Measurements from ENCODE around the gene QSOX2.
A peak's percentile ranks its signal among the peaks of the same experiment; 100 is the strongest.

Gene QSOX2

DNA sequence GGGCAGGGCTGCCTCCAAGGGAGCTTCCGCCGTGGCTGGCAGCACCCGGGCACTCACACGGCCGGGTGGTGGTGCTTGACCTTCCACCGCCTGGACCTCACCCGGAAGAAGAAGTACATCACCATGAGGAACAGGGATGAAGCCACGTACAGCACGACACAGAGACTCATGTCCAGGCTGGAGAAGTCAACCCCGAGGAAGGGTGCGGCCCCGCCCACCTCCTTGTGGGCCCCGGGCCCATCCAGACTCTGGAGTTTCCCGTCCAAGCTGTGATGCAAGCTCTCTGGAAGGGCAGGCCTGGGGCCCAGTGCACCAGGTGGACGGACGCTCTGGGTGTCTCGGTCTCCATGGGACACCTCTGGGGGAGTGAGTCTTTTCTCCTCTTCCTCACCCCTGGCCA lies 36.9 kb downstream of the QSOX2 start:
- TF ChIP-seq, protein P1, sequence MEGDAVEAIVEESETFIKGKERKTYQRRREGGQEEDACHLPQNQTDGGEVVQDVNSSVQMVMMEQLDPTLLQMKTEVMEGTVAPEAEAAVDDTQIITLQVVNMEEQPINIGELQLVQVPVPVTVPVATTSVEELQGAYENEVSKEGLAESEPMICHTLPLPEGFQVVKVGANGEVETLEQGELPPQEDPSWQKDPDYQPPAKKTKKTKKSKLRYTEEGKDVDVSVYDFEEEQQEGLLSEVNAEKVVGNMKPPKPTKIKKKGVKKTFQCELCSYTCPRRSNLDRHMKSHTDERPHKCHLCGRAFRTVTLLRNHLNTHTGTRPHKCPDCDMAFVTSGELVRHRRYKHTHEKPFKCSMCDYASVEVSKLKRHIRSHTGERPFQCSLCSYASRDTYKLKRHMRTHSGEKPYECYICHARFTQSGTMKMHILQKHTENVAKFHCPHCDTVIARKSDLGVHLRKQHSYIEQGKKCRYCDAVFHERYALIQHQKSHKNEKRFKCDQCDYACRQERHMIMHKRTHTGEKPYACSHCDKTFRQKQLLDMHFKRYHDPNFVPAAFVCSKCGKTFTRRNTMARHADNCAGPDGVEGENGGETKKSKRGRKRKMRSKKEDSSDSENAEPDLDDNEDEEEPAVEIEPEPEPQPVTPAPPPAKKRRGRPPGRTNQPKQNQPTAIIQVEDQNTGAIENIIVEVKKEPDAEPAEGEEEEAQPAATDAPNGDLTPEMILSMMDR (IDR thresholded peaks at IDR 0.05; ENCODE audit: control extremely low read depth, extremely low read depth, low read depth, missing control alignments): no peak
- no peak for DNase-seq (ENCODE audit: extremely low spot score)
- CTCF ChIA-PET: interaction anchor here (0.8 kb wide), 1 partner anchor 9 kb away, joined by 3 read pairs; no protein-coding TSS in a partner anchor
- POLR2A ChIA-PET: no interaction called here

DNA sequence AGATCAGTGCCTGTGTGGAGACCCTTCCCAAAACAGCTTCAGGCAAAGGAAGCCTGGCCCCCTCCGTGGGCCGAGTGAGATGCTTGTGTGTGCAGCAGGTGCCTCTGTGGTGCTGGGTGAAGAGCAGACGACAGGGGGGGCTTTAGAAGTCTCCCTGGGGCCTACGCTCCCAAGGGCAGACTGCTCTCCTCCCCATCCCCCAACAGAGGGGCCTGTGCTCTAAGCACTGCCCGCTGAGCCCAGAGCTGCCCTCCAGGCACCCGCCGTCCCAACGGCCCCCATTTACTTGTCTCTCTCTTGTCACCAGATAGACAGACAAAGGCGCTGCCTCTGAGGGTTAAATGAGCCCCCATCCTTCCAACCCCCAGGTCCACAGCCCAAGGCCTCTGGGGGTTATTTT lies 38.0 kb downstream of the QSOX2 start:
- ChIA-PET CTCF (interaction anchor here (1.8 kb wide), 1 partner anchor 18 kb away, joined by 4 read pairs; no protein-coding TSS in a partner anchor), POLR2A (no interaction called here)
- DNase-seq (ENCODE audit: extremely low spot score): no peak
- TF ChIP-seq, protein P1 (IDR thresholded peaks at IDR 0.05; ENCODE audit: control extremely low read depth, extremely low read depth, low read depth, missing control alignments): no peak

DNA sequence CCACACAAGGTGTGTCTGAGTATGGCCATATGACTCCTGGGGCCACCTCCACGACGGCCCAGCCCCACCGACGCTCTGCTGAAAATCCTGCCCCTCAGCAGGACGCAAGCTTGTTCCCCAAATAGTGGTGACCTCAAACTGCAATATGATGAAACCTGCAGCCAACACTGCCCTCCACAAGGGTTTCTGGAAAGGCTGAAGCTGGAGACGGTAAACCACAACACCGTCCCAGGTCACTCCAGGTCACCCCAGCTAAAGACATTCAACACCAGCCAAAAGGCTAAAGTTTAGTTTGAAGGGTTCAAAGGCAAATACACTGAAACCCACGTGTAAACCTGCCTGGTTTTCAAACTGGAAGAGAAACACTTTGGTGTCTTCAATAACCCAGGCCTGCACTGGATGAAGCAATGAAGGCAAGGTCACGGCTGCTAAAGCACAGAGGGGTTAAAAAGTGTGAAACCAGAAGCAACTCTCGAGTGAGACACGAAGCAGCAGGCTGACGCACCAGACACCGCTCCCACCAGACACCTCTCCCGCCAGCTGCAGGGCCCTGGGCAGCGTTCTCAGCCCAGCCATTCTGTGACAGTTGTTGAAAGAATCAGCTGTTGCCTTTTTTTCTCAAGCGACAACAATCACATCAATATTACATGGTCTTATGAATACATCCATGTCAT lies 38.9 kb downstream of the QSOX2 start:
- ChIA-PET CTCF (interaction anchor here (0.9 to 1.8 kb wide), 3 partner anchors 12 to 20 kb away, joined by 3 to 4 read pairs (median 3); no protein-coding TSS in a partner anchor), POLR2A (no interaction called here)
- TF ChIP-seq, protein P1 (IDR thresholded peaks at IDR 0.05; ENCODE audit: control extremely low read depth, extremely low read depth, low read depth, missing control alignments): no peak
- DNase-seq (ENCODE audit: extremely low spot score): no peak

DNA sequence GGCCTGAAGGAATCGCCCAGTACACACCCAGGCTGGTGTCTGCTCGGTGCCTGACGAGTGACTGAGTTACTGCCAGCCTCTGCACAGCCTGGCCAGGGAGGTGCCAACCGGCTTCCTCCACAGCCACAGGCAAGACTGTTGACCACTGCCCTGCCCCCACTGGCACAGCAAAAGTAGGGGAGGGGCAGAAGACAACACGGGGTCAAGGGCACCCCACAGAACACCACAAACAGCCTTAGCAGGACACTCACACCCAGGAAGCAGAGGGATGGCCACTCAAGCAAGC lies 40.0 kb downstream of the QSOX2 start:
- ChIA-PET CTCF (interaction anchor here (1.8 kb wide), 1 partner anchor 20 kb away, joined by 4 read pairs; no protein-coding TSS in a partner anchor), POLR2A (no interaction called here)
- no peak for DNase-seq (ENCODE audit: extremely low spot score)
- TF ChIP-seq, protein P1 (IDR thresholded peaks at IDR 0.05; ENCODE audit: control extremely low read depth, extremely low read depth, low read depth, missing control alignments): no peak

DNA sequence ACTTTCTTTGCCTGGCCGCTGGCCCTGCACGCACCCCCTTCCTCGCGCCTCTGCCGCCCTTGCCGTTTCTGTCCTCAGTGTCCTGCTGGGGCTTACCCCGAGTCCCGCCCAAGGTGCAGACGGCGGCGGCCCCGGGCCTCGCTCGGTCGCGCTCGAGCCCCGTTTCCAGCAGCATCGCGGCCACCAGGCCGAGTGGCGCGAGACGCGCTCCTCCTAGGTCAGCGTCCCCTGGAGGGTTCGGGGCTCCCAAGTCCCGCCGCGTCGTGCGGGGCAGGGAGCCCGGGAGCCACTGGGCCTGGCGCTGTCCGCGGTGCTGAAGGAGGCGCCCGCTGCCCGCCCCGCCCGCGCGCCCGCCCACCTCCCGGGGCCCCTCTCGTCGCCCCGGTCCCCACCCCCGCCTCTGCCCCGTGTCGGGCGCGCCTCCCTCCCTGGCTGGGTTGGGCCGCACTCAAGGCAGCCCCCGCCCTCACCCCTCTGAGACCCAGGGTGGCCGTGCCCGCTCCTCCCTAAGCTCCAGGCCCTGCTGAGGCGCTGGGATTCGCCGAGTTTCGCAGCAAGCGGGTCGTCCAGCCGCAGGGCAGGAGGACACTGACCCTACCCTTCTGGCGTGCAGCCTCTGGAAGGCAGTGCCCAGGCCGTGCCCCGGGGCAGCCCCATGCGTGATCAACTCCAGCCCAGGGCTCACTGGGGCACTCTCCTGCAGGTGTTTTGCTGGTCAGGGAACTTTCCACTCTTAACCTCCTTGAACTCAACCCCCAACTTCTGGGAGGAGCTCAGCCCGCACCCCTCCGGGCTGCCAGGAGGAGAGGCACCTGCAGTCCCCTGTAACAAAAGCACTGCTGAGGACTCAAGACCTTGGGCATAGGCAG lies 40.5 kb downstream of the QSOX2 start, which contains the start of gene LHX3:
TSS of gene LHX3 (minus strand) at position 291 of the 869 bp plus-strand sequence. CDS start at position 175, 116 bp downstream.
- peak; percentile 67 for DNase-seq (ENCODE audit: extremely low spot score)
- ChIA-PET CTCF (no interaction called here), POLR2A (no interaction called here)
- TF ChIP-seq, protein P1 (IDR thresholded peaks at IDR 0.05; ENCODE audit: control extremely low read depth, extremely low read depth, low read depth, missing control alignments): no peak

DNA sequence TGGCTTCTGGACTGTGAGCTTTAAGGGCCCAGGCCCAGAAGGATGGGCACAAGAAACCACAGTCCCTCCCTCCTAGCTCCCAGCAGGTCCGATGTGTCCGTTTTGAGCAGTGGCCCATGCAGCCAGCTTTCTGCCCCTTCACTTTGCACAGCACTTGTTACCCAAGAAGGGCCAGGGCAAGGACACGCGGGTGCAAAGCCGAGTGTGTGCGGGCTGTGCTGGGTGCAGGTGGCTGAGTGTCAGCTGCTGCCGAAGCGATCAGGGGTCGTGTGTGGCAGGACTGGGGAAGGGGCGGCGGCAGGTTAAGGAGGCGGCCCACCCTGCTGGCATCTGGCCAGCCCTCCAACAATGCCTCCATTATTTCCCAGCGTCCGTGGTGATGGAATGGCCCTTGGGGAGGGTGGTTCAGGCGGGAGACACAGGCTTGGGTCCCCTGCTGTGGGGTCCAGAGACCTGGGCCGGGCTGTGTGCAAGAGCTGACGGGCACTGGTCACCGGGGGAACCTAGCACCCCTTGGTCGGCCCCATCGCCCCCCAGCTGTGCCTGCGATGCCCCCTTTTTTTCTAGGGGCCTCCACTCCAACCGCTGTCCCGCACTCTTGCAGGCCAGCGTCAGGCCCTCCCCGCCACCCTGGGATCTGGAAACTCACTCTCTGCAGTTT lies 41.3 kb downstream of the QSOX2 start:
- POLR2A ChIA-PET: no interaction called here
- CTCF ChIA-PET: no interaction called here
- no peak for DNase-seq (ENCODE audit: extremely low spot score)
- TF ChIP-seq, protein P1 (IDR thresholded peaks at IDR 0.05; ENCODE audit: control extremely low read depth, extremely low read depth, low read depth, missing control alignments): no peak

Data from GM10248 (cell line).